Choroid plexus epithelial cell (primary cell): ENCODE data around the gene PALD1.

Source experiments
- DNase-seq: peaks from one replicate; pipeline ENCODE4 v3.0.0-alpha.2; 2010; ENCODE audit warnings: low read depth
- H3K4me3 ChIP-seq: 2 replicates; pipeline ENCODE4 v1.5.1; 2011; ENCODE audit warnings: low read depth, mild to moderate bottlenecking, control low read depth, low read length, moderate library complexity
- TF ChIP-seq, protein P1 (sequence below): conservative IDR thresholded peaks from 2 replicates; pipeline ENCODE4 v1.5.1; 2011; ENCODE audit warnings: low read depth, mild to moderate bottlenecking, control low read depth, inconsistent platforms, low read length, moderate library complexity

The PALD1 gene

DNA sequence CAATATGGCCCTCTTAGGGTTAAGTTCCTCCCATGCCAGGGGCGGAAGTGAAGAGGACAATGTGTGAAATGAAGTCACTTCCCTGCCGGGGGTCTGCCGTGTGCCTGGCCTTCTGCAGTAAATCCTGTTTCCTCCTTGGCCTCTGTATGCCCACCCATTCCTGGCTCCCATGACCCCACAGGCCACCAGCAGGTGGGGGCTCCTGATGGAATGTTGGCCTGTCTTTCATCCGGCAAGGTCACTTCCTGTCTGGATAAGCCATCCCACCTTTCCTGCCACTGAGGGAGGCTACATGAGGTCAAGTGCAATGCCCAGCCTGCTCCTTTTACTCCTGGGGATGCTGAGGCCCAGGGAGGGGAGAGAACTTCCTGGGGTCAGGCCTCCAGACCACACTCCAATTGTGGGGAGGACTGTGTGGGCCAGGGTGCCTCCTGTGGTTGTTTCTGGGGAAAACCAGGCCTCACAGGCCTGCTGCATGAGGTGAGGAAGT is 22.3 kb downstream of the PALD1 start:
- H3K4me3 ChIP-seq: no peak overlapping the region
- no peak for DNase-seq
- TF ChIP-seq, protein P1, sequence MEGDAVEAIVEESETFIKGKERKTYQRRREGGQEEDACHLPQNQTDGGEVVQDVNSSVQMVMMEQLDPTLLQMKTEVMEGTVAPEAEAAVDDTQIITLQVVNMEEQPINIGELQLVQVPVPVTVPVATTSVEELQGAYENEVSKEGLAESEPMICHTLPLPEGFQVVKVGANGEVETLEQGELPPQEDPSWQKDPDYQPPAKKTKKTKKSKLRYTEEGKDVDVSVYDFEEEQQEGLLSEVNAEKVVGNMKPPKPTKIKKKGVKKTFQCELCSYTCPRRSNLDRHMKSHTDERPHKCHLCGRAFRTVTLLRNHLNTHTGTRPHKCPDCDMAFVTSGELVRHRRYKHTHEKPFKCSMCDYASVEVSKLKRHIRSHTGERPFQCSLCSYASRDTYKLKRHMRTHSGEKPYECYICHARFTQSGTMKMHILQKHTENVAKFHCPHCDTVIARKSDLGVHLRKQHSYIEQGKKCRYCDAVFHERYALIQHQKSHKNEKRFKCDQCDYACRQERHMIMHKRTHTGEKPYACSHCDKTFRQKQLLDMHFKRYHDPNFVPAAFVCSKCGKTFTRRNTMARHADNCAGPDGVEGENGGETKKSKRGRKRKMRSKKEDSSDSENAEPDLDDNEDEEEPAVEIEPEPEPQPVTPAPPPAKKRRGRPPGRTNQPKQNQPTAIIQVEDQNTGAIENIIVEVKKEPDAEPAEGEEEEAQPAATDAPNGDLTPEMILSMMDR: no peak

DNA sequence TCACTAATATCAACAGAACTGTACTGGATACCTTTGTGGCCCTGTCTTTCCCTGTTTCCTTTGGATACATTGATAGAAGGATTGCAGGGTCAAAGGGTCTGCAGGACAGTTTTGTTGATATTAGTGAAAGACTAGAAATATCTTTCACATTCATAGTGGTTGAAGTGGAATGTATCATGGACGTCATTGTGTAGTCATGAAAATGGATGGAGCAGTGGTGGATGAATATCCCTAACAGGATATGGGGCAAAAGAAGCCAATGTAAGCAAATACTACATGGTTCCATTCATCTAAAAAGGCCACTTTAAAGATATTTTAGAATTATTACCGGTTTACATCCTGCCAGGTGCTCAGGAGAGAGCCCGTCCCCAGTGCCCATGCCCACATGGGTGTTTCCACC is 23.8 kb downstream of the PALD1 start:
- TF ChIP-seq, protein P1: no peak
- no peak overlapping the region for H3K4me3 ChIP-seq
- no peak for DNase-seq

DNA sequence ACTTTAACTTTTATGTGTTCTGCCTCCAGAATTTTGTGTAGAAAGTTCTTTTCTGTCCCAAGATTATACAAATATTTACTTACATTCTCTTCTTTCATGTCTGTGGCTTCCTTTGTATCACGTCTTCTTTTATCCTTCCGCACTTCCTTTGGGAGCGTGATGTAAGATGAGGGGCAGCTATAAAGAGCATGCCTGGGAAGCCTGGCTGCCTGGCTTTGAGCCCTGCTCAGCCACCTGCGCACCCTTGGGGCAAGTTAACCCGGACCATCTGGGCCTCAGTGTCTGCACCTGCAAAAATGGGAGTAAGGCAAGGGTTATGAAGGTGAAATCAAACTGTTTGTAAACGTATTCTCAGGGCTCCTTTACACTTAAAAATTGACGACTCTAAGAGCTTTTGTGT is 25.2 kb downstream of the PALD1 start:
- no peak overlapping the region for H3K4me3 ChIP-seq
- TF ChIP-seq, protein P1: no peak
- no peak for DNase-seq

DNA sequence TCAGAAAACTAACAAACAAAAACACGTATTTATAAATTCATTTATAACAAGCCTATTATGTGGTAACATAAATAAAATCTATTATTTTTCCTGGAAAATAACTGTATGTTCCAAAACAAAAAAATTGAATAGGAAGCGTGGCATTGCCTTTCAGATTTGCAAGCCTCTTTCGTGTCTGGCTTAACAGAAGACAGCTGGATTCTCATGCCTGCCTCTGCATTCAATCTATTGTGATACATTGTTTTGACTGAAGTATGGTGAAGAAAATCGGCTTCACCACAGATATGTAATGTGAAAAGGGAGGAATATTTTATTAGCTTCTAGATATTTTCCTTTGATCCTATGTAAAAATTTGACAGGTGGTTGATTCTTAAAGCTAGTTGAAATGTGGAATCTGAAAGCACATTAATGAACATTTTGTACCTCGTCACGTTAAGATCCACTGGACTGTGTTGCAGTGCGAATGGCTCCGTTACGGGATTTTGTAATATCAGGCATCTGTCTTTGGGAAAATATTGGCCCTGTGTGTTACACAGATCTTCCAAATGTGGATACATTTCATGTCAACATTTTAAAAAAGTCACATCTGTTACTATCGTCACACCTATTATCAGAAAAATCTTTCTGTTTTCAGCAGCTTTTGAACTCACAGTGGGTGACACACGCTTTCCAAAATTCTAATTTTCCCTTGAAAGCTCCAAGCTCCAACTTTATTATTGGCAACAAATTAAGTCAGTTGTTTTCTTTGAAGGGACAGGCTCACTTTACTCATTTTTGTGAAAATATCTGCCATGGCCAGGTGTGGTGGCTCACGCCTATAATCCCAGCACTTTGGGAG is 26.2 kb downstream of the PALD1 start:
- DNase-seq: no peak
- no peak overlapping the region for H3K4me3 ChIP-seq
- TF ChIP-seq, protein P1: no peak

DNA sequence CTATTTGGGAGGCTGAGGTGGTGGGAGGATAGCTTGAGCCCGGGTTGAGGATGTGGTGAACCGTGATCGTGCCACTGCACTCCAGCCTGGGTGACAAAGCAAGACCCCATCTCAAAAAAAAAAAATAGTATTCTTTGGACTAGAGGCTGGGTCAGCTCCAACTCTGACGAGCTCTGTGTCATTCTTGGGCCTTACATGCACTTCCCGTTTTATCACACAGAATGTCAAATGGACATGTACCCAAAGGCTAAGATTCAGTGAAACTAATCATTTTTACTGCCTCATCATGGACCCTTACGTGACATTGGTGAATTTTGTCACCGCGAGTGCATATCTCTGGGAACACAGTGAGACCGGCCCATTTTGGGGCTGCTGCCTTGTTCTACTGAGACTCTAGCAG is 27.3 kb downstream of the PALD1 start:
- TF ChIP-seq, protein P1: no peak
- H3K4me3 ChIP-seq: no peak overlapping the region
- no peak for DNase-seq

DNA sequence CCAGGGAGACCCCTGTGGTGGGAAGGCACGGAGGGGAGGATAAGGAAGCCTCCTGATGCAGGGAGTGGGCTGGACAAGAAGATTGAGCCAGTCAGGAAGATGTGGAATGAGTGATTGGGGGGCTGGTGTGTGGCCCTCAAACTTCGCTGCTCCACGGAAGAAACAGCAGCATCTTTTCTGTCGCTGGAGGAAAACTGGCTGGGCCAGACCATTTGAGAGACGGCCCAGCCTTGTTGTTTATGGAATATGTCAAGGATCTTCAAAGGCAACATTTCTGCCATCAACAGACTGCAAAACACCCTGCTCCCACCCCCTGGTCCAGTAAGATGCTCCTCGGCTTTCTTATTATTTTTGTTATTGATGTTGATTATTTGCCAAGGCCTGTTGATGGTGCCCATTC is 29.4 kb downstream of the PALD1 start:
- no peak for DNase-seq
- no peak overlapping the region for H3K4me3 ChIP-seq
- TF ChIP-seq, protein P1: no peak
